Suprapubic skin (tissue), 4 donors: ENCODE data around the gene CCDC188. TPM values are rescaled to one million over a fixed set of nuclear protein-coding genes. Genes with fewer than 3 reads are reported as not detected.

ENCODE experiments used
- DNase-seq, 2 donors: peaks; one replicate each; pipeline ENCODE4 v3.0.0-alpha.2; 2019; ENCODE audit warnings: low spot score in 2 of 2
- H3K27ac ChIP-seq: fragments of 200-600 bp; sonication (generic); one replicate; pipeline ENCODE4 v1.5.1; 2019
- H3K27me3 ChIP-seq: fragments of 200-600 bp; sonication (generic); one replicate; pipeline ENCODE4 v1.5.1; 2019
- H3K36me3 ChIP-seq: fragments of 200-600 bp; sonication (generic); one replicate; pipeline ENCODE4 v1.5.1; 2019
- H3K4me1 ChIP-seq: fragments of 200-600 bp; sonication (generic); one replicate; pipeline ENCODE4 v1.5.1; 2019
- H3K4me3 ChIP-seq: fragments of 200-600 bp; sonication (generic); one replicate; pipeline ENCODE4 v1.5.1; 2019; ENCODE audit warnings: mild to moderate bottlenecking
- H3K9me3 ChIP-seq: fragments of 200-600 bp; sonication (generic); one replicate; pipeline ENCODE4 v1.5.1; 2019
- CTCF ChIP-seq, 2 donors: fragments of 200-600 bp in 1 of 2; fragments of 450-650 bp in 1 of 2; sonication (generic) in 1 of 2; IDR thresholded peaks; one replicate each; pipeline ENCODE4 v1.5.1; 2016 to 2019; ENCODE audit warnings: antibody characterized with exemption in 2 of 2, mild to moderate bottlenecking in 1 of 2, moderate library complexity in 1 of 2
- EP300 ChIP-seq: sonication (generic); formaldehyde crosslinking; IDR thresholded peaks from one replicate; pipeline ENCODE4 v1.6.1; 2017; ENCODE audit warnings: antibody characterized with exemption
- POLR2A ChIP-seq, 2 donors: fragments of 450-650 bp; IDR thresholded peaks; one replicate each; pipeline ENCODE4 v1.6.1; 2017; ENCODE audit warnings: antibody characterized with exemption in 2 of 2, mild to moderate bottlenecking in 2 of 2, moderate library complexity in 2 of 2
- POLR2AphosphoS5 ChIP-seq, 3 donors: sonication (generic); formaldehyde crosslinking; IDR thresholded peaks; one replicate each; pipeline ENCODE4 v1.6.1; 2017; ENCODE audit warnings: antibody characterized with exemption in 3 of 3
- WGBS: methylation state at CpG from one replicate; pipeline ENCODE4 v1.1.5; 2018; 5-methylcytosine and 5-hydroxymethylcytosine counted together
- total RNA-seq, 4 donors: library from RNA; depleted of rRNA; stranded (reverse); fragments of >200 nt; gene quantifications; one replicate each; pipeline ENCODE4 v1.1.0, GENCODE V29; 2016

The CCDC188 gene
- total RNA-seq, 4 donors from 2014 or later = 0.34 TPM; not detected in 3

GRCh38 chr22:20107471-20107901 is 43.4 kb downstream of the CCDC188 start:
- Histone ChIP-seq H3K4me3 (no peak overlapping the region), H3K36me3 (peaks cover 85% of the 10 kb centered on the region), H3K9me3 (no peaks in the 10 kb centered on the region), H3K4me1 (no peaks in the 10 kb centered on the region), H3K27me3 (no peaks in the 10 kb centered on the region), H3K27ac (no peak overlapping the region)
- TF ChIP-seq EP300 (no peak), CTCF (IDR thresholded peaks at IDR 0.05) (no peak), POLR2AphosphoS5 (IDR thresholded peaks at IDR 0.05) (no peak), POLR2A (IDR thresholded peaks at IDR 0.05) (no peak)
- no peak for DNase-seq
- no CpG with 5 or more reads among the region's 7 CpGs for WGBS

DNA sequence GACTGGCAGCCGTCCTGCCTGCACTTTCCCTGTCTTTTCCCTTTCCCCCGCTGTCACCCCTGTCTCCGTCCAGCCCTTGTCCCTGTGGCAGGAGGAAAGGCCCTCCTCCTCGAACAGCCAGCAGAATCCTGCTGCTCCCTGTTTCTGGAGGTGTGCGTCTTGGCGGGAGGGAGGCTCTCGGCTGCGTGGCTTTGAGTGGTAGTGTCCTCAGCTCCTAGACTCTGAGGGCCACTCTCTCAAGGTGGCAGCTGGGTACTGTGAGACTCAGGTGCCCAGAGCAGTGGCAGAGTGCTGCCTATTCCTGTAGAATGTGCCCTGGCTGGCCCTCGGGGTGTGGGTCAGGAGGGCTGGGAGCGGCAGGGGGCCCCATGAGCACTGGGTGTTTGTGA is 44.0 kb downstream of the CCDC188 start:
- H3K27ac ChIP-seq = no peak overlapping the region
- 89% methylated on average over 10 of the region's 10 CpGs for WGBS
- no peaks in the 10 kb centered on the region for H3K27me3 ChIP-seq
- no peak for TF ChIP-seq POLR2A (IDR thresholded peaks at IDR 0.05)
- no peak for TF ChIP-seq EP300
- no peak for TF ChIP-seq POLR2AphosphoS5 (IDR thresholded peaks at IDR 0.05)
- no peak for TF ChIP-seq CTCF (IDR thresholded peaks at IDR 0.05)
- DNase-seq = no peak
- H3K4me3 ChIP-seq = no peak overlapping the region
- no peaks in the 10 kb centered on the region for H3K4me1 ChIP-seq
- H3K9me3 ChIP-seq = no peaks in the 10 kb centered on the region
- peaks cover 84% of the 10 kb centered on the region for H3K36me3 ChIP-seq

GRCh38 chr22:20106205-20106848 is 44.5 kb downstream of the CCDC188 start:
- no peaks in the 10 kb centered on the region for H3K27me3 ChIP-seq
- H3K9me3 ChIP-seq = no peaks in the 10 kb centered on the region
- H3K27ac ChIP-seq = no peak overlapping the region
- TF ChIP-seq POLR2AphosphoS5 (IDR thresholded peaks at IDR 0.05) (no peak), CTCF (IDR thresholded peaks at IDR 0.05) (no peak), EP300 (no peak), POLR2A (IDR thresholded peaks at IDR 0.05) (no peak)
- no peaks in the 10 kb centered on the region for H3K4me1 ChIP-seq
- DNase-seq = no peak
- 72% methylated on average over 10 of the region's 20 CpGs for WGBS
- no peak overlapping the region for H3K4me3 ChIP-seq
- H3K36me3 ChIP-seq = peaks cover 81% of the 10 kb centered on the region

GRCh38 chr22:20105456-20106204 is 45.2 kb downstream of the CCDC188 start:
- Histone ChIP-seq H3K4me3 (no peak overlapping the region), H3K27ac (no peak overlapping the region), H3K9me3 (no peaks in the 10 kb centered on the region), H3K36me3 (peaks cover 76% of the 10 kb centered on the region), H3K27me3 (no peaks in the 10 kb centered on the region), H3K4me1 (no peaks in the 10 kb centered on the region)
- no peak for DNase-seq
- 97% methylated on average over 7 of the region's 7 CpGs for WGBS
- TF ChIP-seq POLR2A (IDR thresholded peaks at IDR 0.05) = no peak
- no peak for TF ChIP-seq CTCF (IDR thresholded peaks at IDR 0.05)
- no peak for TF ChIP-seq EP300
- TF ChIP-seq POLR2AphosphoS5 (IDR thresholded peaks at IDR 0.05) = no peak

DNA sequence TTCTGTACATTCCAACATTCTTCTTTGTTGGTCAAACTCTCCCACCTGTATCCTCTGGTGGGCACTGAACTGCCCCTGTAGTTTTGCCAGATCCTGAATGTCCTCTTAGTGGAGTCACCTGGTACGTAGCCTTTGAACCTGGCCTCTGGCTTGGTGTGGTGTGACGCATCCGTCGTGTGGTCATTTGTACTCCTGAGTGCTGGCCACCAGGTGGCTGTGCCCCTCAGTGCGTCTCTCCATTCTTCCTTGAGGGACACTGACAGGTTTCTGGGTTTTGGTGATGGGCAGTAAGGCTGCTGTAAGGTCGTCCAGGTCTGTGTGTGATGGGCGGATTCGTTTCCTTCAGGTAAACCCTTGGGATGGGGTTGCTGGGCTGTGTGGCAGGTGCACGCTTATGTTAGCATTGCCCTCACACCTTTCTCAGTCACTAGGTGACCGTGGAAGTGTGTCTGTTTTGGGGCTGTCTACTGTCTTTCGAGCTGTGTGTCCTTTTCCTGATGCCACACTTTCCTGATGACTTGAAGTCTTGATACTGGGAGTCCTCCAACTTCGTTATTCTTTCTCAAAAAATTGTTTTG is 48.6 kb downstream of the CCDC188 start:
- Histone ChIP-seq H3K4me3 (no peak overlapping the region), H3K27ac (no peak overlapping the region), H3K27me3 (no peaks in the 10 kb centered on the region), H3K36me3 (peaks cover 75% of the 10 kb centered on the region), H3K4me1 (peaks cover 3% of the 10 kb centered on the region), H3K9me3 (no peaks in the 10 kb centered on the region)
- 91% methylated on average over 12 of the region's 12 CpGs for WGBS
- no peak for DNase-seq
- no peak for TF ChIP-seq POLR2AphosphoS5 (IDR thresholded peaks at IDR 0.05)
- TF ChIP-seq POLR2A (IDR thresholded peaks at IDR 0.05) = no peak
- TF ChIP-seq EP300 = no peak
- no peak for TF ChIP-seq CTCF (IDR thresholded peaks at IDR 0.05)
